HG03280 (cell line): ENCODE results near the gene SPTAN1.
"Not testable (repeated sequence)": the region's sequence is repeated elsewhere in the genome, so short reads cannot be mapped to it uniquely, and the experiment has no call there.

Experiments
- ATAC-seq: cut with Tn5 transposase; IDR thresholded peaks from one replicate; pipeline ENCODE4 v1.9.1; 2021; ENCODE audit warnings: mild to moderate bottlenecking, moderate library complexity; ENCODE audit not compliant: unreplicated experiment

SPTAN1 gene

DNA sequence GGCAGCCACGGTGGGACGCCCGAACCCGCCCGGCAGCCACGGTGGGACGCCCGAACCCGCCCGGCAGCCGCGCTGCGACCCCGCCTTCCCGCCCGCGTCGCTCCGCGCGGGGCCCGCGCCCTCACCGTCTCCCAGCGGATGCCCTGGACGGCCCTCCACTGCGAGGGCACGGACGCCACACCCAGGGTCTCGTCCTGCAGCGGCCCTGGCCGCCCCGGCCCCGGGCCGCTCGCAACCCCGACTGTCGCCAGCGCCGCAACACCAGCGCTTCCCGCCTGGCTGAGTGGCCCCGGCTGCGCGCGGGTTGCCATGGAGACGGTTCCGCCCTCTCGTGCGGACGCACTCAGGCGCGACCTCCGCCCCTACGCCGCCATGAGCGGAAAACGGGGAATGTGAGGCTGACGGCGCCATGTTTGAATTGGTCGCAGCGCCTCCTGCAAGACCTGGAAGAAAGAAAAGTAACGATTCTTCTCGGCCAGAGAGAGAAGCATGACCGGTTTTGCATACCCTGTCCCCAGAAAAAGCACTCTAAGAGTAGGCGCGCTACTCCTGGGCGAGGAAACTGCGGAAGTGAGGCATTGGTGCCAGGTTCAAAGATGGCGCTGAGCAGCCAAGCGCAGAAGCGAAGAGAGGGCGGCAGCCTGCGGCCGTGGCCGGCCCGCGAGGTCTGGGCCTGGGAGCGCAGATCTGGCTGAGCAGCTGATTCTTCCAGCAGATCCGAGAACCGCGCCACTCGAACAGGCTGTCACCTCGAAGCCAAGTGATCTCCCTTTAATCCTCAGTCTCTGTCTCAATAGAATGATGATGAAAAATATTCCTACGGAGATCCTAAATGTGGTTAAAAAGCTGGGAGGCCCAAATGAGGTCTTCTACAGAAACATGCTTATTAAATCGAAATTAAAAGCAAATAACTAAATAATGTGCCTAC is 104.3 kb downstream of the SPTAN1 start, which contains the start of gene DYNC2I2:
TSS of gene DYNC2I2 (minus strand) at position 432 of the 928 bp plus-strand sequence. CDS start at position 311, 121 bp downstream.
- peak; percentile 77 for ATAC-seq

- ATAC-seq = no peak
These were observed 104.9 kb downstream of the SPTAN1 start for GRCh38 chr9:128657344-128657704.

GRCh38 chr9:128657796-128658195 is 105.4 kb downstream of the SPTAN1 start:
- no peak for ATAC-seq

- not testable (repeated sequence) for ATAC-seq
These were observed 114.1 kb downstream of the SPTAN1 start for GRCh38 chr9:128666481-128666941.

GRCh38 chr9:128669786-128670185 is 117.4 kb downstream of the SPTAN1 start:
- no peak for ATAC-seq

DNA sequence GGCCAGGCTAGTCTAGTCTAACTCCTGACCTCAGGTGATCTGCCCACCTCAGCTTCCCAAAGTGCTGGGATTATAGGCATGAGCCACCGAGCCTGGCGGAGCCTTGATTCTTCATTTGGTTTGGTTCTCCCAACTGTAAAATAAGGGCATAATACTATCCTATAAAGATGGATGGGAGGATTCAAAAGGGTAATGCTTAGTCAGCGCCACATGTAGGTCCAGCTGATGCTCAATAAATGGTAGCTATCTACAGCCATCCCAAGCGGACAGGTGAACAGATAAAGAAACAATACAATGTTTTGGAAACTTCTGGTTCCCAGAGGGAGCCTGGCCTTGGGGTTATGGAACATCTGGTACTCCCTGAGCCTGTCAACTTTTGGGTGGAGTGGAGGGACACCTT is 123.0 kb downstream of the SPTAN1 start:
- ATAC-seq = no peak

GRCh38 chr9:128677794-128678193 is 125.4 kb downstream of the SPTAN1 start:
- ATAC-seq = no peak
